Neuronal stem cell (in vitro differentiated cells): ENCODE measurements around the gene SLC35F5.
A peak's percentile ranks its signal among the peaks of the same experiment; 100 is the strongest.

Source experiments
- DNase-seq: peaks from one replicate; pipeline ENCODE4 v3.0.0-alpha.2; 2013; ENCODE audit warnings: low spot score
- H2AFZ ChIP-seq: one replicate; pipeline ENCODE4 v1.6.1; 2013; ENCODE audit warnings: mild to moderate bottlenecking, low read length, inconsistent platforms
- H2AK5ac ChIP-seq: 2 replicates; pipeline ENCODE4 v1.6.1; 2013; ENCODE audit warnings: low read depth, mild to moderate bottlenecking, inconsistent platforms, low read length, moderate library complexity, mixed read lengths
- H2BK120ac ChIP-seq: 2 replicates; pipeline ENCODE4 v1.6.1; 2013; ENCODE audit warnings: low read depth, mild to moderate bottlenecking, inconsistent platforms, low read length, moderate library complexity, mixed read lengths
- H2BK12ac ChIP-seq: one replicate; pipeline ENCODE4 v1.6.1; 2013; ENCODE audit warnings: low read length, inconsistent platforms
- H2BK15ac ChIP-seq: 2 replicates; pipeline ENCODE4 v1.6.1; 2013; ENCODE audit warnings: mild to moderate bottlenecking, low read length, inconsistent platforms, mixed read lengths
- H2BK5ac ChIP-seq: one replicate; pipeline ENCODE4 v1.6.1; 2013; ENCODE audit warnings: inconsistent platforms, mild to moderate bottlenecking, low read length, moderate library complexity
- H3K14ac ChIP-seq: one replicate; pipeline ENCODE4 v1.6.1; 2013; ENCODE audit warnings: low read length, inconsistent platforms
- H3K18ac ChIP-seq: 2 replicates; pipeline ENCODE4 v1.6.1; 2013; ENCODE audit warnings: low read length, inconsistent platforms
- H3K23ac ChIP-seq: 2 replicates; pipeline ENCODE4 v1.6.1; 2013; ENCODE audit warnings: low read depth, mild to moderate bottlenecking, mixed read lengths, low read length, inconsistent platforms; ENCODE audit not compliant: poor library complexity
- H3K27ac ChIP-seq: replicated peaks from 3 replicates; pipeline ENCODE4 v1.5.1; 2013; ENCODE audit warnings: low read length, inconsistent platforms
- H3K27me3 ChIP-seq, 3 experiments: 2 replicates each; pipeline ENCODE4 v1.6.1; 2013; ENCODE audit warnings: low read length in 3 of 3, mild to moderate bottlenecking in 2 of 3, inconsistent platforms in 1 of 3, low read depth in 1 of 3, mixed read lengths in 1 of 3, moderate library complexity in 1 of 3; ENCODE audit not compliant: control insufficient read depth in 3 of 3, insufficient read depth in 3 of 3
- H3K36me3 ChIP-seq, 2 donors: replicated peaks in 1 of 2; 2 replicates each; pipeline ENCODE4 v1.6.1; 2013; ENCODE audit warnings: low read length in 2 of 2; ENCODE audit not compliant: control insufficient read depth in 2 of 2, insufficient read depth in 2 of 2
- H3K4ac ChIP-seq: 2 replicates; pipeline ENCODE4 v1.6.1; 2013; ENCODE audit warnings: inconsistent platforms, mild to moderate bottlenecking, low read length, moderate library complexity
- H3K4me1 ChIP-seq, 2 donors: 1 replicate in 1 of 2; 2 replicates in 1 of 2; pipeline ENCODE4 v1.6.1; 2013; ENCODE audit warnings: low read length in 2 of 2, low read depth in 1 of 2; ENCODE audit not compliant: control insufficient read depth in 2 of 2, insufficient read depth in 1 of 2
- H3K4me2 ChIP-seq: one replicate; pipeline ENCODE4 v1.6.1; 2013; ENCODE audit warnings: mild to moderate bottlenecking, low read length, inconsistent platforms; ENCODE audit not compliant: insufficient read depth, poor library complexity, severe bottlenecking
- H3K4me3 ChIP-seq, 2 donors: 2 replicates each; pipeline ENCODE4 v1.5.1; 2013; ENCODE audit warnings: low read length in 2 of 2, mild to moderate bottlenecking in 2 of 2, inconsistent platforms in 1 of 2, moderate library complexity in 1 of 2
- H3K79me1 ChIP-seq: one replicate; pipeline ENCODE4 v1.6.1; 2013; ENCODE audit warnings: low read depth, mild to moderate bottlenecking, inconsistent platforms, low read length, moderate library complexity
- H3K9ac ChIP-seq: one replicate; pipeline ENCODE4 v1.6.1; 2013; ENCODE audit warnings: mild to moderate bottlenecking, low read depth, low read length, inconsistent platforms; ENCODE audit not compliant: poor library complexity
- H3K9me3 ChIP-seq, 2 donors: replicated peaks in 1 of 2; 2 replicates each; pipeline versions ENCODE3 to v1.6.1; 2013; ENCODE audit warnings: low read length in 2 of 2, mild to moderate bottlenecking in 2 of 2, inconsistent platforms in 1 of 2, low read depth in 1 of 2, mixed read lengths in 1 of 2, moderate library complexity in 1 of 2; ENCODE audit not compliant: control insufficient read depth in 2 of 2, insufficient read depth in 1 of 2
- H4K8ac ChIP-seq: one replicate; pipeline ENCODE4 v1.6.1; 2013; ENCODE audit warnings: low read depth, mild to moderate bottlenecking, inconsistent platforms, low read length, moderate library complexity
- H4K91ac ChIP-seq: one replicate; pipeline ENCODE4 v1.6.1; 2013; ENCODE audit warnings: low read length, low read depth, mild to moderate bottlenecking, inconsistent platforms; ENCODE audit not compliant: poor library complexity
- WGBS, 2 donors: extraction: QIAGEN DNeasy Blood & Tissue Kit; methylation state at CpG; one replicate each; pipeline ENCODE4 v1.1.7; 2013; ENCODE audit warnings: missing lambda C conversion rate in 2 of 2, mixed read lengths in 1 of 2; ENCODE audit not compliant: insufficient read length in 2 of 2, insufficient replicate concordance in 1 of 2; ENCODE audit errors: extremely low coverage in 2 of 2; 5-methylcytosine and 5-hydroxymethylcytosine counted together

Gene SLC35F5

GRCh38 chr2:113685471-113685870, 71.0 kb downstream of the SLC35F5 start:
- Histone ChIP-seq H3K4me3 (no peak overlapping the region), H3K79me1 (no peaks in the 10 kb centered on the region), H2AFZ (no peak overlapping the region), H3K4me2 (no peak overlapping the region), H3K9me3 (no peaks in the 10 kb centered on the region), H2BK12ac (no peak overlapping the region), H3K14ac (no peak overlapping the region), H4K91ac (no peak overlapping the region), H2BK5ac (no peak overlapping the region), H3K4me1 (no peaks in the 10 kb centered on the region), H2BK15ac (no peak overlapping the region), H4K8ac (no peak overlapping the region), H3K27ac (no peak overlapping the region), H3K23ac (no peak overlapping the region), H2BK120ac (no peak overlapping the region), H3K36me3 (no peaks in the 10 kb centered on the region), H2AK5ac (no peak overlapping the region), H3K9ac (no peak overlapping the region), H3K4ac (no peak overlapping the region), H3K27me3 (peaks cover 0 to 3% (median 0%) of the 10 kb centered on the region in 3 experiments), H3K18ac (no peak overlapping the region)
- DNase-seq, result no peak
- WGBS, 2 donors, result no CpG with 5 or more reads among the region's 8 CpGs

- no peak overlapping the region for H2BK12ac ChIP-seq
- H3K14ac ChIP-seq, result no peak overlapping the region
- H4K91ac ChIP-seq, result no peak overlapping the region
- H3K4me1 ChIP-seq, result peaks cover 0 to 3% of the 10 kb centered on the region in 2 donors
- DNase-seq, result no peak
- H3K79me1 ChIP-seq, result no peaks in the 10 kb centered on the region
- no peak overlapping the region for H3K4me2 ChIP-seq
- no peak overlapping the region for H2AK5ac ChIP-seq
- no peaks in the 10 kb centered on the region for H3K27me3 ChIP-seq
- H3K4me3 ChIP-seq, result no peak overlapping the region
- no peaks in the 10 kb centered on the region for H3K9me3 ChIP-seq
- no peak overlapping the region for H2BK5ac ChIP-seq
- no peak overlapping the region for H3K27ac ChIP-seq
- H2BK15ac ChIP-seq, result no peak overlapping the region
- no peak overlapping the region for H3K4ac ChIP-seq
- no peak overlapping the region for H4K8ac ChIP-seq
- no peak overlapping the region for H2BK120ac ChIP-seq
- no peaks in the 10 kb centered on the region for H3K36me3 ChIP-seq
- no CpG with 5 or more reads among the region's 8 CpGs for WGBS, 2 donors
- no peak overlapping the region for H3K9ac ChIP-seq
- H3K18ac ChIP-seq, result peak overlapping the region; percentile 12
- no peak overlapping the region for H2AFZ ChIP-seq
- no peak overlapping the region for H3K23ac ChIP-seq
These were observed 77.0 kb downstream of the SLC35F5 start for GRCh38 chr2:113679457-113679856.

GRCh38 chr2:113677330-113677729, 79.1 kb downstream of the SLC35F5 start:
- Histone ChIP-seq H4K91ac (no peak overlapping the region), H3K4me3 (no peak overlapping the region), H3K4me1 (peaks cover 4 to 9% of the 10 kb centered on the region in 2 donors), H2BK15ac (no peak overlapping the region), H2AFZ (no peak overlapping the region), H2BK5ac (no peak overlapping the region), H3K9ac (no peak overlapping the region), H3K36me3 (no peaks in the 10 kb centered on the region), H2AK5ac (no peak overlapping the region), H3K79me1 (no peaks in the 10 kb centered on the region), H3K23ac (no peak overlapping the region), H3K9me3 (no peaks in the 10 kb centered on the region), H3K27ac (no peak overlapping the region), H3K4ac (no peak overlapping the region), H2BK120ac (no peak overlapping the region), H3K18ac (no peak overlapping the region), H3K4me2 (no peak overlapping the region), H3K14ac (no peak overlapping the region), H2BK12ac (no peak overlapping the region), H3K27me3 (no peaks in the 10 kb centered on the region), H4K8ac (no peak overlapping the region)
- DNase-seq, result no peak
- no CpG with 5 or more reads among the region's 2 CpGs for WGBS, 2 donors

- no peak for DNase-seq
- Histone ChIP-seq H2BK15ac (no peak overlapping the region), H2BK12ac (no peak overlapping the region), H3K4me2 (no peak overlapping the region), H3K79me1 (no peaks in the 10 kb centered on the region), H3K27me3 (no peaks in the 10 kb centered on the region), H2AFZ (no peak overlapping the region), H3K4ac (no peak overlapping the region), H3K14ac (no peak overlapping the region), H2BK120ac (no peak overlapping the region), H4K91ac (no peak overlapping the region), H3K27ac (no peak overlapping the region), H3K4me1 (peaks cover 4 to 11% of the 10 kb centered on the region in 2 donors), H3K4me3 (no peak overlapping the region), H2BK5ac (no peak overlapping the region), H3K36me3 (no peaks in the 10 kb centered on the region), H2AK5ac (no peak overlapping the region), H4K8ac (no peak overlapping the region), H3K9me3 (no peaks in the 10 kb centered on the region), H3K18ac (no peak overlapping the region), H3K23ac (no peak overlapping the region), H3K9ac (no peak overlapping the region)
- WGBS, 2 donors, result no CpG with 5 or more reads among the region's 4 CpGs
These were observed 79.7 kb downstream of the SLC35F5 start for GRCh38 chr2:113676623-113677266.
